ENCODE measurements around the gene MATCAP1. TPM values are rescaled to one million over a fixed set of nuclear protein-coding genes. Genes with fewer than 3 reads are reported as not detected.
A peak's percentile ranks its signal among the peaks of the same experiment; 100 is the strongest.

MATCAP1 gene
- total RNA-seq, 2 donors from 2014 or later = 13.7 to 28.4 TPM

GRCh38 chr16:67174706-67175231 lies 9.0 kb downstream of the MATCAP1 start:
- no peaks in the 10 kb centered on the region for H3K27me3 ChIP-seq (replicated peaks; ENCODE audit: insufficient read depth)
- TF ChIP-seq, protein P1, sequence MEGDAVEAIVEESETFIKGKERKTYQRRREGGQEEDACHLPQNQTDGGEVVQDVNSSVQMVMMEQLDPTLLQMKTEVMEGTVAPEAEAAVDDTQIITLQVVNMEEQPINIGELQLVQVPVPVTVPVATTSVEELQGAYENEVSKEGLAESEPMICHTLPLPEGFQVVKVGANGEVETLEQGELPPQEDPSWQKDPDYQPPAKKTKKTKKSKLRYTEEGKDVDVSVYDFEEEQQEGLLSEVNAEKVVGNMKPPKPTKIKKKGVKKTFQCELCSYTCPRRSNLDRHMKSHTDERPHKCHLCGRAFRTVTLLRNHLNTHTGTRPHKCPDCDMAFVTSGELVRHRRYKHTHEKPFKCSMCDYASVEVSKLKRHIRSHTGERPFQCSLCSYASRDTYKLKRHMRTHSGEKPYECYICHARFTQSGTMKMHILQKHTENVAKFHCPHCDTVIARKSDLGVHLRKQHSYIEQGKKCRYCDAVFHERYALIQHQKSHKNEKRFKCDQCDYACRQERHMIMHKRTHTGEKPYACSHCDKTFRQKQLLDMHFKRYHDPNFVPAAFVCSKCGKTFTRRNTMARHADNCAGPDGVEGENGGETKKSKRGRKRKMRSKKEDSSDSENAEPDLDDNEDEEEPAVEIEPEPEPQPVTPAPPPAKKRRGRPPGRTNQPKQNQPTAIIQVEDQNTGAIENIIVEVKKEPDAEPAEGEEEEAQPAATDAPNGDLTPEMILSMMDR (IDR thresholded peaks at IDR 0.05) = no peak
- peak overlapping the region; percentile 76 to 91 for H3K27ac ChIP-seq
- peak overlapping the region; percentile 76 for H3K4me3 ChIP-seq
- DNase-seq (ENCODE audit: low spot score) = no peak
- H3K9me3 ChIP-seq = no peaks in the 10 kb centered on the region
- peaks cover 3% of the 10 kb centered on the region for H3K36me3 ChIP-seq
- H3K4me1 ChIP-seq (ENCODE audit: control insufficient read depth in 1 of 2, low read depth in 2 of 2) = peaks cover 26 to 54% of the 10 kb centered on the region in 2 donors
- no peak for ATAC-seq (ENCODE audit: insufficient number of reproducible peaks, low FRiP score, low read depth)

GRCh38 chr16:67173808-67174705 lies 9.7 kb downstream of the MATCAP1 start:
- Histone ChIP-seq H3K4me3 (peak overlapping the region; percentile 76), H3K27ac (peak overlapping the region; percentile 76 to 91), H3K4me1 (ENCODE audit: control insufficient read depth in 1 of 2, low read depth in 2 of 2) (peaks cover 33 to 61% of the 10 kb centered on the region in 2 donors), H3K9me3 (no peaks in the 10 kb centered on the region), H3K27me3 (replicated peaks; ENCODE audit: insufficient read depth) (no peaks in the 10 kb centered on the region), H3K36me3 (peaks cover 3% of the 10 kb centered on the region)
- ATAC-seq (ENCODE audit: insufficient number of reproducible peaks, low FRiP score, low read depth) (peak; percentile 50), DNase-seq (ENCODE audit: low spot score) (peak; percentile 58)
- TF ChIP-seq, protein P1 (IDR thresholded peaks at IDR 0.05) = peak; percentile 17

DNA sequence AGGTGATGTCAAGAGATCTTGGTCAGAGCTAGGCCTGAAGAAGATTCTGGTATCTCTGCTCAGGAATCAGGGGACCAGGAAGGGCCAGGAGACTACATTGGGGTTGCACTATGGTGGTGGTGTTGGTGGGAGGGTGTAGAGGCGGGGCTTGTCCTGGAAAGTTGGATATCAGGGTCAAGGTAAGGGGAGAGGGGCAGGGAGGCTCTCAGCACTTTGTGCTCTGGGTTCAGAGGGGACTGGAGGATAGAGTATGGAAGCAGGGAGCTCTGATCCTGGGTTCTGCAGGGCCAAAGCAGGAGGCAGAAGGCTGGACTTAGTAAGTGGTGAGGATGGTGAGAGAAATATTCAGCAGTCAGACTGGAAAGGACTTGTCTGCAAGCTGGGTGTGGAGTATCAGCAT lies 10.4 kb downstream of the MATCAP1 start:
- Histone ChIP-seq H3K27ac (peak overlapping the region; percentile 76 to 91), H3K9me3 (no peaks in the 10 kb centered on the region), H3K36me3 (peaks cover 3% of the 10 kb centered on the region), H3K4me1 (ENCODE audit: control insufficient read depth in 1 of 2, low read depth in 2 of 2) (peaks cover 31 to 58% of the 10 kb centered on the region in 2 donors), H3K4me3 (peak overlapping the region; percentile 76), H3K27me3 (replicated peaks; ENCODE audit: insufficient read depth) (no peaks in the 10 kb centered on the region)
- TF ChIP-seq, protein P1 (IDR thresholded peaks at IDR 0.05) = no peak
- ATAC-seq (ENCODE audit: insufficient number of reproducible peaks, low FRiP score, low read depth) (no peak), DNase-seq (ENCODE audit: low spot score) (no peak)

GRCh38 chr16:67170949-67171649 lies 12.7 kb downstream of the MATCAP1 start:
- peak overlapping the region; percentile 95 to 97 for H3K27ac ChIP-seq
- no peaks in the 10 kb centered on the region for H3K9me3 ChIP-seq
- no peak for ATAC-seq (ENCODE audit: insufficient number of reproducible peaks, low FRiP score, low read depth)
- no peaks in the 10 kb centered on the region for H3K27me3 ChIP-seq (replicated peaks; ENCODE audit: insufficient read depth)
- DNase-seq (ENCODE audit: low spot score) = no peak
- TF ChIP-seq, protein P1 (IDR thresholded peaks at IDR 0.05) = no peak
- H3K4me1 ChIP-seq (ENCODE audit: control insufficient read depth in 1 of 2, low read depth in 2 of 2) = peaks cover 27 to 50% of the 10 kb centered on the region in 2 donors
- peaks cover 3% of the 10 kb centered on the region for H3K36me3 ChIP-seq
- H3K4me3 ChIP-seq = peak overlapping the region; percentile 83
